ENCODE data around the gene CPAMD8.
"Not testable (repeated sequence)": the region's sequence is repeated elsewhere in the genome, so short reads cannot be mapped to it uniquely, and the experiment has no call there.

CPAMD8 gene

DNA sequence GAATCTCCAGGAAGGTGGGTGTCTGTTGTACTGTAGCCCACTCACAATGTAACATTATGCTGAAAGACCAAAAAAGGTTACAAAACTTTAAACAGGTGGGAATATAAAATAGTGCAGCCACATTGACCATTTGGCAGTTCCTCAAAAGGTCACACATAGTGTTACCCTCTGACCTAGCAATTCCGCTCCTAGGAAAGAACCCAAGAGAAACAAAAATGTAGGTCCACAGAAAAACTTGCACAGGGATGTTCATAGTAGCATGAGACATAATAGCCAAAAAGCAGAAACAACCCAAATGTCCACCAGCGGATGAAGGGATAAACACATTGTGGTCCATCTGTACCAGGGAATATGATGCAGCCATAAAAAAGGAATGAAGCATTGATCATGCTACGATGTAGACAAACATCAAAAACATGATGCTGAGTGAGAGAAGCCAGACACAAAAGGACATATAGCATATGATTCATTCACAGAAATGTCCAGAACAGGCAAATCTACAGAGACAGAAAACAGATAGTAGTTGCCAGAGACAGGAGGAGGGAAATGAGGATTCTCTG, 27.9 kb downstream of the CPAMD8 start:
- H3K23ac ChIP-seq (ENCODE audit: low read length): no peak overlapping the region
- no peak overlapping the region for H4K8ac ChIP-seq (ENCODE audit: low read depth, low read length)
- whole genome bisulfite sequencing (ENCODE audit: extremely low coverage, insufficient coverage, insufficient read length): no CpG with 5 or more reads among the region's 3 CpGs
- H3K4me1 ChIP-seq (ENCODE audit: control insufficient read depth in 1 of 2, insufficient read depth in 2 of 2, low read length in 2 of 2): no peaks in the 10 kb centered on the region
- H2AFZ ChIP-seq (ENCODE audit: insufficient read depth, low read length, poor library complexity): no peak overlapping the region
- H3K79me1 ChIP-seq (ENCODE audit: low read length): no peaks in the 10 kb centered on the region
- H3K9me3 ChIP-seq (ENCODE audit: insufficient read depth, low read depth, low read length): peaks cover 1% of the 10 kb centered on the region
- no peak overlapping the region for H4K91ac ChIP-seq (ENCODE audit: low read depth, low read length)
- no peak overlapping the region for H3K18ac ChIP-seq (ENCODE audit: low read length)
- H2AK5ac ChIP-seq (ENCODE audit: low read length): no peak overlapping the region
- H2BK120ac ChIP-seq (ENCODE audit: insufficient read depth, low read length, poor library complexity): no peak overlapping the region
- H3K4ac ChIP-seq (ENCODE audit: low read depth, low read length): no peak overlapping the region
- no peak overlapping the region for H2BK12ac ChIP-seq (ENCODE audit: low read length)
- DNase-seq: no peak
- no peak overlapping the region for H3K27ac ChIP-seq (ENCODE audit: low read depth, low read length)
- H3K4me2 ChIP-seq (ENCODE audit: low read length): no peak overlapping the region
- no peak overlapping the region for H3K9ac ChIP-seq (ENCODE audit: low read length)
- H3K4me3 ChIP-seq (ENCODE audit: low read depth, low read length): no peak overlapping the region
- no peaks in the 10 kb centered on the region for H3K27me3 ChIP-seq (ENCODE audit: insufficient read depth, low read length)
- no peak overlapping the region for H4K12ac ChIP-seq (ENCODE audit: low read depth, low read length)
- H3K36me3 ChIP-seq (ENCODE audit: control insufficient read depth in 1 of 2, insufficient read depth in 2 of 2, low read length in 2 of 2): peaks cover 0 to 2% of the 10 kb centered on the region in 2 experiments
- H3K79me2 ChIP-seq (ENCODE audit: control insufficient read depth, insufficient read depth, low read length, poor library complexity): no peaks in the 10 kb centered on the region
- no peak overlapping the region for H3K14ac ChIP-seq (ENCODE audit: low read length)
- no peak overlapping the region for H2BK5ac ChIP-seq (ENCODE audit: low read depth, low read length, poor library complexity)

DNA sequence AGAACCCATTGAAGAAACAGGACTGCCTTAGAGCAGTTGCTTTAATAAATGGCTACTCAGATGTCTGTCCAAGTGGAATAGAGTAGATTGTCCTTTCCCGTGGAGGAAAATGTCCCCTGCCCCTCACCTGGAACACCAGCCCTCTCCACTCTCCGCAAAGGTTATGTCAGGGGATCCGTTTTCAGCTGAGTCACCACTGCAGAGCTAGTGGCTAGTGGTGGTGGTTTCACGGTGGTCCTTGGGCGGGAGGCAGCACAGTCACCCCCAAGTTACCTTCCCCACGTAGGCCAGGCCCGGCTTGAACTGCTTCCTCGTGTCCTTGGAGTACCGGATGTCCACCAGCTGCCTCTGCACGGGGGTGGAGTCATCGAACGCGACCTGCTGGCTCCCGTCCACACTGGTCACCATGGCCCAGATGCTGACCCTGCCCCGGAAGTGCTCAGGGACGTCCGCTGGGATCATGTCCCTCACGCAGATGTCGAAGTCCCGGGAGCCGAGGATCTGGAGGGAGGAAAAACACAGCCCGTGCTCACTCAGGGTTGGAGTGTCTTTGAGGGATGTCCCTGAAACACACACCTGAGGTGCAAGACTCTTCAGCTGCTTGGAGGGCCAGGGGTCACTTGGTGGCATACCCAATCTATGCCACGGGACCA, 29.6 kb downstream of the CPAMD8 start:
- H3K4me1 ChIP-seq (ENCODE audit: control insufficient read depth in 1 of 2, insufficient read depth in 2 of 2, low read length in 2 of 2); H2BK12ac ChIP-seq (ENCODE audit: low read length); H3K79me1 ChIP-seq (ENCODE audit: low read length); H3K27me3 ChIP-seq (ENCODE audit: insufficient read depth, low read length); H3K23ac ChIP-seq (ENCODE audit: low read length); H2BK120ac ChIP-seq (ENCODE audit: insufficient read depth, low read length, poor library complexity); H3K9me3 ChIP-seq (ENCODE audit: insufficient read depth, low read depth, low read length); H3K4me3 ChIP-seq (ENCODE audit: low read depth, low read length); H2AK5ac ChIP-seq (ENCODE audit: low read length); DNase-seq; H3K4ac ChIP-seq (ENCODE audit: low read depth, low read length); H3K27ac ChIP-seq (ENCODE audit: low read depth, low read length); H4K8ac ChIP-seq (ENCODE audit: low read depth, low read length); H3K18ac ChIP-seq (ENCODE audit: low read length); H3K36me3 ChIP-seq (ENCODE audit: control insufficient read depth in 1 of 2, insufficient read depth in 2 of 2, low read length in 2 of 2); H3K9ac ChIP-seq (ENCODE audit: low read length); H4K91ac ChIP-seq (ENCODE audit: low read depth, low read length); H2BK5ac ChIP-seq (ENCODE audit: low read depth, low read length, poor library complexity); H3K79me2 ChIP-seq (ENCODE audit: control insufficient read depth, insufficient read depth, low read length, poor library complexity); H3K4me2 ChIP-seq (ENCODE audit: low read length); H4K12ac ChIP-seq (ENCODE audit: low read depth, low read length); H2AFZ ChIP-seq (ENCODE audit: insufficient read depth, low read length, poor library complexity); H3K14ac ChIP-seq (ENCODE audit: low read length): not testable (repeated sequence)
- WGBS (ENCODE audit: extremely low coverage, insufficient coverage, insufficient read length): no CpG with 5 or more reads among the region's 23 CpGs

DNA sequence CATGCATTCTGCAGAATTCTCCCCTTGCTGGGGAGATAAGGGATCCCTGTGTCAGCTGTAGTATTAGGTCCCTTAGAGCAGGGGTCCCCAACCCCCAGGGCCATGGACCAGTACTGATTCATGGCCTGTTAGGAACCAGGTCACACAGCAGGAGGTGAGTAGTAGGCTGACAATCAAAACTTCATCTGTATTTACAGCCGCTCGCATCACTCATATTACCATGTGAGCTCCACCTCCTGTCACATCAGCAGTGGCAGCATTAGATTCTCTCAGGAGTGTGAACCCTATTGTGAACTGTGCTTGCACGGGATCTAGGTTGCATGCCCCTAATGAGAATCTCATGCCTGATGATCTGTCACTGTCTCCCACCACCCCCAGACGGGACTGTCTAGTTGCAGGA, 37.9 kb downstream of the CPAMD8 start:
- Histone ChIP-seq H3K27ac (ENCODE audit: low read depth, low read length) (no peak overlapping the region), H3K9me3 (ENCODE audit: insufficient read depth, low read depth, low read length) (peaks cover 2% of the 10 kb centered on the region), H3K79me1 (ENCODE audit: low read length) (no peaks in the 10 kb centered on the region), H2AK5ac (ENCODE audit: low read length) (no peak overlapping the region), H3K18ac (ENCODE audit: low read length) (no peak overlapping the region), H2AFZ (ENCODE audit: insufficient read depth, low read length, poor library complexity) (no peak overlapping the region), H3K27me3 (ENCODE audit: insufficient read depth, low read length) (no peaks in the 10 kb centered on the region), H3K14ac (ENCODE audit: low read length) (no peak overlapping the region), H3K4me2 (ENCODE audit: low read length) (no peak overlapping the region), H3K79me2 (ENCODE audit: control insufficient read depth, insufficient read depth, low read length, poor library complexity) (no peaks in the 10 kb centered on the region), H4K91ac (ENCODE audit: low read depth, low read length) (no peak overlapping the region), H3K4me3 (ENCODE audit: low read depth, low read length) (no peak overlapping the region), H4K8ac (ENCODE audit: low read depth, low read length) (no peak overlapping the region), H2BK120ac (ENCODE audit: insufficient read depth, low read length, poor library complexity) (no peak overlapping the region), H2BK5ac (ENCODE audit: low read depth, low read length, poor library complexity) (no peak overlapping the region), H3K9ac (ENCODE audit: low read length) (no peak overlapping the region), H3K4ac (ENCODE audit: low read depth, low read length) (no peak overlapping the region), H3K4me1 (ENCODE audit: control insufficient read depth in 1 of 2, insufficient read depth in 2 of 2, low read length in 2 of 2) (no peaks in the 10 kb centered on the region), H4K12ac (ENCODE audit: low read depth, low read length) (no peak overlapping the region), H3K36me3 (ENCODE audit: control insufficient read depth in 1 of 2, insufficient read depth in 2 of 2, low read length in 2 of 2) (peaks cover 0 to 2% of the 10 kb centered on the region in 2 experiments), H2BK12ac (ENCODE audit: low read length) (no peak overlapping the region), H3K23ac (ENCODE audit: low read length) (no peak overlapping the region)
- no peak for DNase-seq
- WGBS (ENCODE audit: extremely low coverage, insufficient coverage, insufficient read length): no CpG with 5 or more reads among the region's 4 CpGs

DNA sequence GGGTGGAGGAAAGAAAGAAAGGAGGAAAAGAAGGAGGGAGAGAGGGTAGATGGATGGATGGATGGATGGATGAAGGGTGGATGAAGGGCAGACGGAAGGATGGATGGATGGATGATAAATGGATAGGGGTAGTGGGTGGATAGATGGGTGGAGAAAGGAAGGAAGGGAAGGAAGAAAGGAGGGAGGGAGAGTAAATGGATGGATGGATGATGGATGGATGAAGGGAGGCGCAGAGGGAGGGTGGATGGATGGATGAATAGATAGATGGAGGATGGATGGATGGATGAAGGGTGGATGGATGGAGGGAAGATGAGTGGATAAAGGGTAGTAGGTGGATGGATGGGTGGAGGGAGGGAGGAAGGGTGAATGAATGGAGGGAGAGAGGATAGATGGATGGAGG, 41.2 kb downstream of the CPAMD8 start:
- Histone ChIP-seq H2BK5ac (ENCODE audit: low read depth, low read length, poor library complexity) (no peak overlapping the region), H4K91ac (ENCODE audit: low read depth, low read length) (no peak overlapping the region), H4K8ac (ENCODE audit: low read depth, low read length) (no peak overlapping the region), H3K79me2 (ENCODE audit: control insufficient read depth, insufficient read depth, low read length, poor library complexity) (no peaks in the 10 kb centered on the region), H3K4me3 (ENCODE audit: low read depth, low read length) (no peak overlapping the region), H3K9ac (ENCODE audit: low read length) (no peak overlapping the region), H2BK12ac (ENCODE audit: low read length) (no peak overlapping the region), H3K23ac (ENCODE audit: low read length) (no peak overlapping the region), H3K36me3 (ENCODE audit: control insufficient read depth in 1 of 2, insufficient read depth in 2 of 2, low read length in 2 of 2) (no peaks in the 10 kb centered on the region), H3K18ac (ENCODE audit: low read length) (no peak overlapping the region), H3K9me3 (ENCODE audit: insufficient read depth, low read depth, low read length) (peaks cover 2% of the 10 kb centered on the region), H3K27ac (ENCODE audit: low read depth, low read length) (no peak overlapping the region), H3K4me1 (ENCODE audit: control insufficient read depth in 1 of 2, insufficient read depth in 2 of 2, low read length in 2 of 2) (no peaks in the 10 kb centered on the region), H3K14ac (ENCODE audit: low read length) (no peak overlapping the region), H4K12ac (ENCODE audit: low read depth, low read length) (no peak overlapping the region), H3K27me3 (ENCODE audit: insufficient read depth, low read length) (no peaks in the 10 kb centered on the region), H3K4ac (ENCODE audit: low read depth, low read length) (no peak overlapping the region), H2BK120ac (ENCODE audit: insufficient read depth, low read length, poor library complexity) (no peak overlapping the region), H3K4me2 (ENCODE audit: low read length) (no peak overlapping the region), H2AK5ac (ENCODE audit: low read length) (no peak overlapping the region), H2AFZ (ENCODE audit: insufficient read depth, low read length, poor library complexity) (no peak overlapping the region), H3K79me1 (ENCODE audit: low read length) (no peaks in the 10 kb centered on the region)
- WGBS (ENCODE audit: extremely low coverage, insufficient coverage, insufficient read length): 100% methylated on average over 2 of the region's 2 CpGs
- DNase-seq: no peak
